ENCODE data around the gene LLPH.
A peak's percentile ranks its signal among the peaks of the same experiment; 100 is the strongest.

LLPH gene

GRCh38 chr12:66142826-66143225 is 12.3 kb upstream of the LLPH start:
- DNase-seq (ENCODE audit: low spot score): no peak

DNA sequence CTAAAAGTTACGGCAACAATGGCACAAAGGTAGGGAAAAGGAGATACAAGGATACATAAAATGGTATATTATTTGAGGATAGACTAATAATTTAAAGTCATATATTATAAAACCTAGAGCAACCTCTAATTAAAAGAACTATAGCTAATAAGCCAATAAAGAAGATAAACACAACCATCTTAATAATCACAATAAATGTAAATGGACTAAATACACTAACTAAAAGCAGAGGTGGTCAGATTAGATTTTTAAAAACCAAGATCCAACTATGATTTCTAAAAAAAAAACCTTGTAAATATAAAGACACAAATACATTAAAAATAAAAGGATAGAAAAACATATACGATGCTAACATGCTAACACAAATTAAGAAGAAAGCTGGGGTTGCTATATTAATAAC is 10.7 kb upstream of the LLPH start:
- DNase-seq (ENCODE audit: low spot score): no peak

DNA sequence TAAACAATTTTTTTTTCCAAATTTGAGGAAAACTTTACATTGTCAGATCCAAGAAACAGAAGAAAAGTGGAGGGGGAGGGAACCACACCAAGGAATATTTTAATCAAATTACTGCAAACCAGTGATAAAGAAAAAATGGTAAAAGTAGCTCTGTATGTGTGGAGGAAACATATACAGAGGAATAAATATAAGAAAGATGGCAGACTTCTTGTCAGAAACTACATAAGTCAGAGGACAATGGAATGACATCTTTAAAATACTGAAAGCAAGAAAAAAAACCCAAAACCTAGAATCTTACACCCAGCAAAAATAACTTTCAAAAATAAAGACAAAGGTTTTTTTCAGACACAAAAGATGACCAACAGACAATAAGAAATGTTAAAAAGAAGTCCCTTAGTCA is 10.2 kb upstream of the LLPH start:
- no peak for DNase-seq (ENCODE audit: low spot score)

- DNase-seq (ENCODE audit: low spot score): no peak
Observed at GRCh38 chr12:66139328-66139727, 8.8 kb upstream of the LLPH start.

DNA sequence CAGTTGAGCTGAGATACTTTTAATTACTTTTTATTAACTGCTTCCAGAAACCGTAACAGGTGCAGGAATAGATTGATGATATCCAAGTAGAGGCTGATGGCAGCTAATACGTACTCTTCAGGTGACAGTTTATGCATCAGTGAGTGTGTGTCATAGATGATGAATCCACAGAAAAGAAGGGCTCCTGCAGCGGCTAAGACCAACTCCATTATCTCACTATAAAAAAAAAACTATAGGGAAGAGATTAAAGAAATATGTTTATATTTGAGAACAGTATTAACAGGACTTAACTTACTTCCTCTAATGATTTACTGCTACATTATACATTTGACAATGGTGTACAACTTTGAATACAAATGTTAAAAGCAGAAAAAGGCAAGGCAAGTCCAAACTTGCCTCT is 7.4 kb upstream of the LLPH start:
- DNase-seq (ENCODE audit: low spot score): no peak

GRCh38 chr12:66132408-66132807 is 1.9 kb upstream of the LLPH start:
- DNase-seq (ENCODE audit: low spot score): no peak

- no peak for DNase-seq (ENCODE audit: low spot score)
Observed at GRCh38 chr12:66131067-66131688, 628 bp upstream of the LLPH start.

- no peak for DNase-seq (ENCODE audit: low spot score)
Observed at GRCh38 chr12:66129934-66130266, 650 bp downstream of the LLPH start.

DNA sequence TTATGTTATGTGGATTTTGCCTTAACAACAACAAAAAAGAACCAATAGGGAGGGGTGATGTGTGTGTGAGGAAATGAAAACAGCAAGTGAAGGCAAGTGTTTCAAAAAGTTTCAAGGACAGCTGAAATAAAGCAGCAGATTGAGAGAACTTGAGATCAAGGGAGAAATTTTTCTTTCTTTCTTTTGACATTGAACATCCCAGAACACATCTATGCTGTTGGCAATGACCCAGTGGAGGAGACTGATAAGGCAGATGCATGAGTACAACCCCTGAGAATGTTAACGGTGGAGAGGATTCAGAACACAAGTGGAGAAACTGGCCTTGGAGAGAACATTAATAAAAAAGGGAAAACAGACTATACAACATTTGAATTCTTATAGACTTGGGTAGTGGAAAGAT is 2.9 kb downstream of the LLPH start:
- DNase-seq (ENCODE audit: low spot score): no peak

- no peak for DNase-seq (ENCODE audit: low spot score)
Observed at GRCh38 chr12:66120477-66120876, 10.1 kb downstream of the LLPH start.

DNA sequence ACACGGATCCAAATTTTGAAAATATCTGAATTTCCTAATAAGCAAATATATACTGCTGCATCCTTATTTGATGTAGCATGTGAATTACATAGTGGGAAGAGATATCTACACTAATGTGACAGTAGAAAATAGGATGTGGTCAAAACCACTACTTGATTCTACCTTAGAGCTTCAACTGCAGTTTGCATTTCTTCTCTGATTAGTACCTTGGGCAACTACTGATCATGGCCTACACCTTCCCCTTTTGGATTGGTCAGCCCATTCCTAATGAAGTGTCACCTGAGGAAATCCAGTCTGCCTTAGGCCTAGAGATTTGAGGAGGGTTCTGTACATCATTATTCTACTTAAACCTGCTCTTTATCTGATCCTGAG is 10.7 kb downstream of the LLPH start:
- DNase-seq (ENCODE audit: low spot score): no peak

GRCh38 chr12:66119229-66119869 is 11.2 kb downstream of the LLPH start:
- DNase-seq (ENCODE audit: low spot score): no peak

DNA sequence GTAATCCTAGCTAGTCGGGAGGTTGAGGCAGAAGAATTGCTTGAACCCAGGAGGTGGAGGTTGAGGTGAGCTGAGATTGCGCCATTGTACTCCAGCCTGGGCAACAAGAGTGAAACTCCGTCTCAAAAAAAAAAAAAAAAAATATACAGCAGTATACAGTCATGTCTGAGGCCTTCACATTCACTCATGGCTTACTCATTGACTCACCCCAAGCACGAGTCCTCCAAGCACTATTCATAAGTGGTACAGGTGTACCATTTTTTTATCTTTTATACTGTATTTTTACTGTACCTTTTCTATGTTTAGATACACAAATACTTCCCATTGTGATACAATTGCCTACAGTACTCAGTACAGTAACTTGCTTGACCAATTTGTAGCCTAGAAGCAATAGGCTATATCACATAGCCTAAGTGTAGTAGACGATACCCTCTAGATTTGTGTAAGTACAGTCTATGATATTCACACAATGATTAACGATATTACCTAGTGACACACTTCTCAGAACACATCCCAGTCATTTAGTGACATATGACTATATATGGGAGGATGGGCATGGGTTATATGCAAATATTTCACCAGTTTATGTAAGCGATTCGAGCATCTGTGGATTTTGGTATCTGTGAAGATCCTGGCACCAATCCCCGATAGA is 12.2 kb downstream of the LLPH start:
- DNase-seq (ENCODE audit: low spot score): no peak

DNA sequence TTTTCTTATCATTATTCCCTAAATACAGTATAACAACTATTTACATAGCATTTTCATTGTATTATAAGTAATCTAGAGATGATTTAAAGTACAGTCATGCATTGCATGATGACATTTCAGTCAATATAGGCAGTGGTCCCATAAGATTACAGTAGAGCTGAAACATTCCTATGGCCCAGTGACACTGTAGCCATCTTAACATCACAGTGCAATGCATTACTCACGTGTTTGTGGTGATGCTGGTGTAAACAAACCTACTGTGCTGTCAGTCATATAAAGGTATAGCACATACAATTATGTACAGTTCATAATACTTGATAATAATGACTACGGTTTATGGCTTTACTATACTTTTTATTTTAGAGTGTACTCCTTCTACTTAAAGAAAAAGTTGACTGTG is 13.3 kb downstream of the LLPH start:
- no peak for DNase-seq (ENCODE audit: low spot score)

GRCh38 chr12:66115071-66115600 is 15.4 kb downstream of the LLPH start:
- no peak for DNase-seq (ENCODE audit: low spot score)

- no peak for DNase-seq (ENCODE audit: low spot score)
Observed at GRCh38 chr12:66113471-66113870, 17.1 kb downstream of the LLPH start.

DNA sequence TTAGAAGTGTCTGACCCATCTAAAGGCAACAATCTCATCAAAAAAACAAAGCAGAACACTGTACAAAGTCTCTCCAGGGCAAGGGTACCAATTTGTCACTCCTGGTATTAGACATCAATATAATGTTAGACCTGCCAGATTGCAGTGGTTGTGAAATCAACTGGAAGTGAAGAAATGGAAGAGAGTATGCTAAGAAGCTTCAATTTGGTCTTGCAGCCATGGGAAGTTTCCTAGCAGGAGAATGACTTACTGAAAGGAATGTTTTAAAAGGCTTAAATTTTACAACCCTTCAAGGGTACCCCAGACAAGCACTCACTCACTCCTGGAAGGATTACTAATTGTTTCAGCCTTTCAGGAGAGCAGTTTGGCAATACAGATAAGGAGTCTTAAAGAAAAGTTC is 18.9 kb downstream of the LLPH start:
- no peak for DNase-seq (ENCODE audit: low spot score)

GRCh38 chr12:66109056-66109455 is 21.5 kb downstream of the LLPH start:
- no peak for DNase-seq (ENCODE audit: low spot score)

- DNase-seq (ENCODE audit: low spot score): no peak
Observed at GRCh38 chr12:66108386-66108785, 22.2 kb downstream of the LLPH start.

GRCh38 chr12:66107451-66107915 is 23.1 kb downstream of the LLPH start:
- peak; percentile 62 for DNase-seq (ENCODE audit: low spot score)

- no peak for DNase-seq (ENCODE audit: low spot score)
Observed at GRCh38 chr12:66103016-66103913, 27.3 kb downstream of the LLPH start.

DNA sequence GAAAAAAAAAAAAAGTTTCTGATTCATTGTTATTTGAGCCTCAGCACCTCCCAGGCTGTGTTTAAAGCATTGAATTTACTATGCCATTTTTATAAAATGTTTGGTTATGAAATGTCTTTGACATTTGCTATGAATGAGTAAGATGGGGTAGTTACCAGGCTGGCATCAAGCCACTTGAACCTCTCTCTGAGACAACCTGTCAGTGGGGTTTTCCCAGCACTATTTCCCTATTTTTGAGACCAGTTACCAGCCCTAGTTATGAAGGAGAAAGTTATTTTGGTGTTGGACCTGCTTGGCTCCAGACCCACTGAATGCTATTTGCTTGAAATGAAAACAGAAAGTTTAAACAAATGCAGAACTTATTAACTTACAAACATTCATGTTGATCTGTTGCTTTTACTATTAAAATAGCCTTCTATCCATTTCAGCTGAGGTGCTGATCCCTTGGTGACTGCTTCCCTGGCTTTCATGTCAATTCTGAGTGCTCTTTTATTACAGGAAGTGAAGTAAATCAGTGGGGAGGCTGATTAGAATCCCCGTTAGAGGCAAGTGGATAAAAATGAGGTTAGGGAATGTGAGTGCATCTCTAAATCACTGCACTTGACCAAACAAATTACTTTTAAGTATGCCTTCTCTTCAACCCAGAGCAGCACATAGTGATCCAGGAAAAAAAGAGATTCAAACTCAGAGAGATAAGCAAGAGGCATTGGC is 37.8 kb downstream of the LLPH start:
- no peak for DNase-seq (ENCODE audit: low spot score)

All from germinal center (tissue), 1 donor.